Fibroblast of lung (primary cell): ENCODE measurements around the gene PTPN21. TPM values are rescaled to one million over a fixed set of nuclear protein-coding genes. Genes with fewer than 3 reads are reported as not detected.
A peak's percentile ranks its signal among the peaks of the same experiment; 100 is the strongest.

ENCODE experiments used
- DNase-seq, 2 donors: peaks; one replicate each; pipeline versions ENCODE4 v3.0.0 to v3.0.0-alpha.2; 2010; ENCODE audit warnings: low read depth in 2 of 2
- H2AFZ ChIP-seq: 2 replicates; pipeline ENCODE4 v1.5.1; 2012; ENCODE audit warnings: low read length, control low read depth, inconsistent platforms
- H3K27ac ChIP-seq: 2 replicates; pipeline ENCODE4 v1.5.1; 2011; ENCODE audit warnings: low read length, control low read depth; ENCODE audit not compliant: insufficient read depth
- H3K27me3 ChIP-seq: 2 replicates; pipeline ENCODE4 v1.5.1; 2011; ENCODE audit warnings: mild to moderate bottlenecking, low read length; ENCODE audit not compliant: control insufficient read depth, insufficient read depth
- H3K36me3 ChIP-seq: 2 replicates; pipeline ENCODE4 v1.5.1; 2011; ENCODE audit warnings: low read length; ENCODE audit not compliant: control insufficient read depth, insufficient read depth
- H3K4me1 ChIP-seq: 2 replicates; pipeline ENCODE4 v1.5.1; 2011; ENCODE audit warnings: low read length; ENCODE audit not compliant: control insufficient read depth, insufficient read depth; ENCODE audit errors: extremely low read depth
- H3K4me2 ChIP-seq: 2 replicates; pipeline ENCODE4 v1.5.1; 2011; ENCODE audit warnings: low read length, control low read depth; ENCODE audit not compliant: insufficient read depth; ENCODE audit errors: extremely low read depth
- H3K4me3 ChIP-seq, 4 experiments: fragments of 200-600 bp in 1 of 4; sonication (generic) in 1 of 4; replicated peaks in 1 of 4; 2 replicates each; pipeline ENCODE4 v1.5.1; 2011 to 2016; ENCODE audit warnings: low read length in 4 of 4, low read depth in 3 of 4, mild to moderate bottlenecking in 3 of 4, control low read depth in 2 of 4, inconsistent platforms in 1 of 4, mixed read lengths in 1 of 4; ENCODE audit not compliant: insufficient read depth in 1 of 4; ENCODE audit errors: control extremely low read depth in 1 of 4
- H3K79me2 ChIP-seq: 2 replicates; pipeline ENCODE4 v1.5.1; 2012; ENCODE audit warnings: mild to moderate bottlenecking, low read length, inconsistent platforms; ENCODE audit not compliant: control insufficient read depth, insufficient read depth
- H3K9ac ChIP-seq: 2 replicates; pipeline ENCODE4 v1.5.1; 2011; ENCODE audit warnings: mild to moderate bottlenecking, low read length, control low read depth; ENCODE audit not compliant: insufficient read depth
- H3K9me3 ChIP-seq: 2 replicates; pipeline ENCODE4 v1.5.1; 2012; ENCODE audit warnings: low read depth, low read length; ENCODE audit not compliant: control insufficient read depth, insufficient read depth
- H4K20me1 ChIP-seq: 2 replicates; pipeline ENCODE4 v1.5.1; 2011; ENCODE audit warnings: low read length; ENCODE audit not compliant: control insufficient read depth, insufficient read depth; ENCODE audit errors: extremely low read depth
- EZH2 ChIP-seq: IDR thresholded peaks from 2 replicates; pipeline ENCODE4 v1.5.1; 2012; ENCODE audit warnings: low read length, control low read depth, mild to moderate bottlenecking; ENCODE audit errors: missing control alignments
- polyA minus RNA-seq: library from RNA; depleted of rRNA, polyadenylated mRNA; stranded (reverse); fragments of >200 nt; gene quantifications from 2 replicates; pipeline ENCODE4 v1.2.3, GENCODE V29; 2011; ENCODE audit warnings: low replicate concordance
- polyA plus RNA-seq, 2 donors: library from polyadenylated mRNA; depleted of rRNA in 1 of 2; stranded (reverse) in 1 of 2; unstranded in 1 of 2; fragments of >200 nt; gene quantifications; 2 replicates each; pipeline ENCODE4 v1.2.1, GENCODE V29; 2011 to 2012; ENCODE audit warnings: missing spikeins in 1 of 2
- total RNA-seq: library from RNA; depleted of rRNA; stranded (reverse); fragments of >200 nt; gene quantifications from 2 replicates; pipeline ENCODE4 v1.2.1, GENCODE V29; 2014
- TF ChIP-seq, protein P1 (sequence below), 2 donors: IDR thresholded peaks in 1 of 2; conservative IDR thresholded peaks in 1 of 2; 1 replicate in 1 of 2; 2 replicates in 1 of 2; pipeline ENCODE4 v1.5.1; 2011 to 2012; ENCODE audit warnings: low read length in 2 of 2, control low read depth in 1 of 2, inconsistent platforms in 1 of 2, low read depth in 1 of 2, mild to moderate bottlenecking in 1 of 2

PTPN21 gene
- total RNA-seq = 9.2 and 13.2 TPM in 2 replicates
- 13.7 and 14.2 TPM in 2 replicates for polyA plus RNA-seq
- polyA plus RNA-seq (2012) = 14.5 and 18.4 TPM in 2 replicates
- 10.7 and 13.6 TPM in 2 replicates for polyA minus RNA-seq

DNA sequence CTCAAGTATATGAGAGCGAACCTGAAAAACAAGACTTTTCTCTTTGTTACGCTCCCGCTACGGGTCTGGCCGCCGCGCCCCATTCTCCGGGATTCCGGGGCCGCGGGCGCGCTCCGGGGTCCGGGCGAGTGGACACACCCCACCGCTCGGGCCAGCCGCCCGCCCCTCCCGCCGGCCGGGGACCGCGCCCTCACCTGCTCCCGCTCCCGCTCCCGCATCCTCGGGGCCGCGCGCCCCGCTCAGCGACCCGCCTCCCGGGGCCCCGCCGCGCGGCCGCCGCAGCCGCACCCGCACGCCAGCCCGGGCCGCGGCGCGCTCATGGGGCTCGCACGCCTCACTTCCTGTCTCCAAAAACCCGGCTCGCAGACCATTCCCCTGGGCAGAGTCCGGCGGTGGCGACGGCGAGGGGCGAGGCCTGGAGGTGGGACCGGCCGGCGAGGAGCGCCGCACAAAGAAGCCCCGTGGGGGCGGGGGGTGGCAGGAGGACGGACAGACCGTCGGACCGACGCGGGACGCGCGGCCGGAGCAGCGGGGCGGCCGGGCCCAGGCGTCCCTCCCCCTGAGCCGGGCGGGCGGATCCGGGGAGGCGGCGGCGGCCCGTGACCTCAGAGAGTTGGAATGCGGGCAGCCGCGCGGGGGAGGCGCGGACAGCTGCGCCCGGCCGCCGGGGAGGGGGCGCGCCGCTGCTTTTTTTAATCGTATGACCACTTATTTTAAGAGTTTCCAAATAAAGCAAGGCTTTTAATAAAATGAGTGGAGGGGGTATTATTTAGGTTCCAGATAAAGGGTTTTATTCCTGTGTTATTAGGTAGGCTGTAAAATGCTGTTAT lies at the start of gene PTPN21:
TSS of gene PTPN21 (minus strand) at position 551 of the 830 bp plus-strand sequence. CDS start 4,590 bp downstream, outside the sequence.
- no peaks in the 10 kb centered on the region for H3K27me3 ChIP-seq
- DNase-seq = peak; percentile 53 to 76
- peak within 1 kb of the TSS; percentile 42 for H2AFZ ChIP-seq
- H3K79me2 ChIP-seq = peaks cover 35% of the 10 kb centered on the region
- peak within 1 kb of the TSS; percentile 26 for H3K4me2 ChIP-seq
- H4K20me1 ChIP-seq = no peaks in the 10 kb centered on the region
- TF ChIP-seq, protein P1, sequence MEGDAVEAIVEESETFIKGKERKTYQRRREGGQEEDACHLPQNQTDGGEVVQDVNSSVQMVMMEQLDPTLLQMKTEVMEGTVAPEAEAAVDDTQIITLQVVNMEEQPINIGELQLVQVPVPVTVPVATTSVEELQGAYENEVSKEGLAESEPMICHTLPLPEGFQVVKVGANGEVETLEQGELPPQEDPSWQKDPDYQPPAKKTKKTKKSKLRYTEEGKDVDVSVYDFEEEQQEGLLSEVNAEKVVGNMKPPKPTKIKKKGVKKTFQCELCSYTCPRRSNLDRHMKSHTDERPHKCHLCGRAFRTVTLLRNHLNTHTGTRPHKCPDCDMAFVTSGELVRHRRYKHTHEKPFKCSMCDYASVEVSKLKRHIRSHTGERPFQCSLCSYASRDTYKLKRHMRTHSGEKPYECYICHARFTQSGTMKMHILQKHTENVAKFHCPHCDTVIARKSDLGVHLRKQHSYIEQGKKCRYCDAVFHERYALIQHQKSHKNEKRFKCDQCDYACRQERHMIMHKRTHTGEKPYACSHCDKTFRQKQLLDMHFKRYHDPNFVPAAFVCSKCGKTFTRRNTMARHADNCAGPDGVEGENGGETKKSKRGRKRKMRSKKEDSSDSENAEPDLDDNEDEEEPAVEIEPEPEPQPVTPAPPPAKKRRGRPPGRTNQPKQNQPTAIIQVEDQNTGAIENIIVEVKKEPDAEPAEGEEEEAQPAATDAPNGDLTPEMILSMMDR (conservative IDR thresholded peaks at IDR 0.05 in 1 of 2, IDR thresholded peaks at IDR 0.05 in 1 of 2; ENCODE audit: low read depth in 1 of 2, low read length in 2 of 2) = no peak
- no peak for TF ChIP-seq EZH2
- H3K9ac ChIP-seq = peak within 1 kb of the TSS; percentile 81
- H3K4me3 ChIP-seq = peak within 1 kb of the TSS; percentile 45 to 97 (median 72)
- H3K9me3 ChIP-seq = no peaks in the 10 kb centered on the region
- H3K4me1 ChIP-seq = peaks cover 2% of the 10 kb centered on the region
- H3K27ac ChIP-seq = peak within 1 kb of the TSS; percentile 71
- H3K36me3 ChIP-seq = no peaks in the 10 kb centered on the region

DNA sequence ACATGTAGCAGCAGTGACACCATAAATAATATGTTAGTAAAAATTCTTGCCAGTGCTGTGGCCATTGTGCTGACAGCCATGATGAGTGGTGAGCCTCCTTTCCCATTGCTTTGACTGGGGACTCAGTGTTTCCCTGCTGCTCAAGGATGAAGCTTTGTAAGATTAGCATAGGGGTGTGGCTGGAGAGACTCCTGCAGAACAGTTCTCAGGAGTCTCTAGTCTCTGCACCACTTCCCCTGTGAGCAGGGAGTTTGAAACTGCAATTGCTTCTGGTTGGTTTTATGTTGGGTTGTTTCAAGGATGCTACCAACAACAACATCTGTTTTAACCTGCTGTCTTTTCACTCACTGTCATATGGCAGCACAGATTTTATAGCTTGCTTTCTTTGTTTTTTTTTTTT lies 49.4 kb upstream of the PTPN21 start:
- no peaks in the 10 kb centered on the region for H4K20me1 ChIP-seq
- H2AFZ ChIP-seq = no peak overlapping the region
- TF ChIP-seq, protein P1 (conservative IDR thresholded peaks at IDR 0.05 in 1 of 2, IDR thresholded peaks at IDR 0.05 in 1 of 2; ENCODE audit: low read depth in 1 of 2, low read length in 2 of 2) = no peak
- TF ChIP-seq EZH2 = no peak
- no peak overlapping the region for H3K4me3 ChIP-seq
- H3K79me2 ChIP-seq = no peaks in the 10 kb centered on the region
- no peaks in the 10 kb centered on the region for H3K9me3 ChIP-seq
- H3K9ac ChIP-seq = no peak overlapping the region
- H3K27ac ChIP-seq = no peak overlapping the region
- H3K27me3 ChIP-seq = no peaks in the 10 kb centered on the region
- no peak for DNase-seq
- no peak overlapping the region for H3K4me2 ChIP-seq
- no peaks in the 10 kb centered on the region for H3K4me1 ChIP-seq
- peaks cover 10% of the 10 kb centered on the region for H3K36me3 ChIP-seq

DNA sequence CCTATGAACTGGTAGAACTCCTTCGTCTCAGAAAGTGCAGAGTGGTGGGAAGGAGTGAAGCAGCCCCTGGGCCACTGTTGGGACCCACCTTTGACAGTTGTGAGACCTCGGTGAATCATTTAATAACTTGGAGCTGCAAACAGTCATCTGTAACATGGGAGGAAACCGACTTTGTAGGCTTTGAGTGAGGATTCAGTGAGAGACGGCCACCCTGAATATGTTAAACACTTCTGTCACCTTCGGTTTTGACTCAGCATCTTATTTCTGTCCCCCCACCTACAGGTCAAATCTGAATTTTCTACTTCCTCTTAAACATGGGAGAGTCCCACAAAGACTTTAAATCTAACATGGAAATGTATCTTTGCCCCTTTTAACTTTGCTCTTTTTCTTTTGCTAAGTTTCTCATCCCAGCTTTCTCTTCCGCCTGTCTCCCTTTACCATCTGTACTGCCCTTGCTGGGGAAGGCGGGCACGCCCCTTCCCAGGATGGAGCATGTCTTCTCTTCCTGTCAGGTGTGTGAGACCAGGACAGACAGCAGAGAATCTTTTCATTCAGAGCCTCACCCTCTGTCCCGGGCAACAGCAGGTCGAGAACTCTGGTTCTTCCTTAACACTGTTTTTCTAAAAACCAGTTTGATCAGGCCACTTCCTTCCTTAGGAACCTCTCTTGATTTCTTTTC lies 45.1 kb upstream of the PTPN21 start:
- no peak overlapping the region for H3K4me3 ChIP-seq
- no peaks in the 10 kb centered on the region for H3K4me1 ChIP-seq
- no peak for DNase-seq
- no peak overlapping the region for H3K9ac ChIP-seq
- no peaks in the 10 kb centered on the region for H3K9me3 ChIP-seq
- H3K79me2 ChIP-seq = no peaks in the 10 kb centered on the region
- H3K36me3 ChIP-seq = peaks cover 9% of the 10 kb centered on the region
- TF ChIP-seq, protein P1 (conservative IDR thresholded peaks at IDR 0.05 in 1 of 2, IDR thresholded peaks at IDR 0.05 in 1 of 2; ENCODE audit: low read depth in 1 of 2, low read length in 2 of 2) = no peak
- no peak for TF ChIP-seq EZH2
- no peaks in the 10 kb centered on the region for H3K27me3 ChIP-seq
- no peak overlapping the region for H3K27ac ChIP-seq
- H3K4me2 ChIP-seq = no peak overlapping the region
- H2AFZ ChIP-seq = no peak overlapping the region
- H4K20me1 ChIP-seq = no peaks in the 10 kb centered on the region
